GM21515 (cell line): ENCODE measurements around the gene FAT4.

Experiments used
- ATAC-seq: cut with Tn5 transposase; IDR thresholded peaks from one replicate; pipeline ENCODE4 v1.9.1; 2021; ENCODE audit not compliant: unreplicated experiment

FAT4 gene

DNA sequence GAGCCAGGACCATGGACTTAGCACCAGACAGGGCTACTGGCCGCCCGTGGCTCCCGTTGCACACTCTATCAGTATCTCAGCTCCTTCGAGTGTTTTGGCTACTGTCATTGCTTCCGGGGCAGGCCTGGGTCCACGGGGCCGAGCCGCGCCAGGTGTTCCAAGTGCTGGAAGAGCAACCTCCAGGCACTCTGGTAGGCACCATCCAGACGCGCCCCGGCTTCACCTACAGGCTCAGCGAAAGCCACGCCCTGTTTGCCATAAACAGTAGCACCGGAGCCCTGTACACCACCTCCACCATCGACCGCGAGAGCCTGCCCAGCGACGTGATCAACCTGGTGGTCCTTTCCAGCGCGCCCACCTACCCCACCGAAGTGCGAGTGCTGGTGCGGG lies 1.6 kb downstream of the FAT4 start:
- no peak for ATAC-seq

- ATAC-seq, result no peak
These were observed 2.2 kb downstream of the FAT4 start for GRCh38 chr4:125316791-125317524.

GRCh38 chr4:125317525-125317877 lies 2.7 kb downstream of the FAT4 start:
- ATAC-seq, result no peak

DNA sequence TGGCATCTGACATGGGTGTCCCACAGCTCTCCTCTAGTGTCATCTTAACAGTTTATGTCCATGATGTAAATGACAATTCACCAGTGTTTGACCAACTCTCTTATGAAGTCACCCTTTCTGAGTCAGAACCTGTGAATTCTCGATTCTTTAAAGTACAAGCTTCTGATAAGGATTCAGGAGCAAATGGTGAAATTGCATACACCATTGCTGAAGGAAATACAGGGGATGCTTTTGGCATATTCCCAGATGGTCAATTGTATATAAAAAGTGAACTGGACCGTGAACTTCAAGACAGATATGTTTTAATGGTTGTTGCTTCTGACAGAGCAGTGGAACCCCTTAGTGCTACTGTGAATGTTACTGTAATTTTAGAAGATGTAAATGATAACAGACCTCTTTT lies 4.6 kb downstream of the FAT4 start:
- no peak for ATAC-seq

GRCh38 chr4:125321709-125322365 lies 7.1 kb downstream of the FAT4 start:
- no peak for ATAC-seq

DNA sequence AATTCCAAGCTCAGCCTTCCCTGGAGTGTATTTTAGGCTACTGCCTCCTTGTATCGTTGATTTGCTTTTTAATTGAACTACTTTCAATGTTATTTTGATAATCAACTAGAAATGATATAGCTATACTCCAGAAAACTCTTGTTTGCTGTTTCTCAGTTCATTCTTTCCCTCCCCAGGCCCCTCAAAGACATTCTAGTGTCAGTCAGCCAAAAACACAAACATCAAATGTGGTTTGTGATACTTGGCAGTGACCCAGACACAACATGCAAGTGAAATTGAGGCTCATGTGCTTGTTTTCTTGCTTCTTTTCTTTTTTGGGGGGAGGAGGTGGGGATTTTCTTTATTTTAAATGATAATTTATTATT lies 7.6 kb downstream of the FAT4 start:
- no peak for ATAC-seq

- no peak for ATAC-seq
These were observed 8.9 kb downstream of the FAT4 start for GRCh38 chr4:125323654-125324053.

- no peak for ATAC-seq
These were observed 11.0 kb downstream of the FAT4 start for GRCh38 chr4:125325733-125326132.

DNA sequence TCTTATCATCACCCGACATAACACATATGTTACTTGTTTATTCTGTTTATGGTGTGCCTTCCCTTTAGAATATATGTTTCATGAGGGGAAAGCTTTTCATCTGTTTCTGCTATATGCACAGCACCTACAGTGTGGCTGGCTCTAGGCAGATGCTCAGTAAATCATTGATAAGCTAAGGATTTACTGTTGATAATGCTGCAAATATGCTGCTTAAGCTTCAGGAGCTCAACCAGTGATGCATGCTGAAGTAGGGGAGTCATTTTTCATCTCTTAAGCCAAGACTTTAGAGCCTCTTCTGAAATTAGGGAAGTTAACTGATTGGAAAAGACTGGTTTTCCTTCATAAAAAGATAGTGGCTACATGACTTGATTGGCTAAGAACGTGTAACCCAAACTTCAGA lies 16.4 kb downstream of the FAT4 start:
- ATAC-seq, result no peak

DNA sequence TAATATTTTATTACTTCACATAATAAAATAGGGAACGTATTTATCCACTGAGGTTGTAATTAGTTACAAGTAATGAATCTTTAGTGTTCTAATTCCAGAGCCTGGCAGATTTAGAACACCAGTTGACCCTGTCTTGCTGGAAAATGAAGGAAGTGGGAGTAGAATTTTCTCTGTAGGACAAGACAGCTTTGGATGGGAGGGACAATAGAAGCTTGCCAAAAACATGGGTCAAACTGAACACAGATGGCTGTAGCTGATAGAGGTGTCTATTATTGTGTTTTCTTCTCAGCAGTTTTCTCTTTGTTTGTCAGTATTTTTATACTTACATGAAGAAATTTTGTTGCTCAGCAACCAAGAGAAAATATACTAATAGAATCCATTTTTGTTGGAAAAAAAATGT lies 20.2 kb downstream of the FAT4 start:
- ATAC-seq, result no peak

DNA sequence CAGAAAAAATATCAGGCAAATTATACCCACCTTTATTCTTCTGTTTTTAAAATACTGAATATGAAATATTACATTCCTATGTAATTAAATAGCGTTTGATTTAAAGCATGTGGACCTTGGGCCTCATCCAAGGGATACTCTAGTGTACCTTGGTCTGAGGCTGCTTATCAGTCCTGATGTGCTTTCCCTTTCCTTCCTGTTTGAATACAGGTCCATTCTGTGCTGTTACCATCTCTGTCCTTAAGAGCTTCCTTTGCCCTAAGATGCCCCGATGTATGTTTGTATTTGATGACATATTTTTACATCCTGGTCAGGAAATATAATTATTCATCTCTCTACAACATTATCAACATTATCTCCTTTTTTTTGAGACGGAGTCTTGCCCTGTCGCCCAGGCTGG lies 24.1 kb downstream of the FAT4 start:
- no peak for ATAC-seq

GRCh38 chr4:125344198-125344597 lies 29.4 kb downstream of the FAT4 start:
- ATAC-seq, result no peak

- no peak for ATAC-seq
These were observed 31.9 kb downstream of the FAT4 start for GRCh38 chr4:125346616-125347015.

GRCh38 chr4:125350470-125351135 lies 35.8 kb downstream of the FAT4 start:
- no peak for ATAC-seq

GRCh38 chr4:125352521-125352920 lies 37.8 kb downstream of the FAT4 start:
- no peak for ATAC-seq

- no peak for ATAC-seq
These were observed 38.4 kb downstream of the FAT4 start for GRCh38 chr4:125353131-125353530.

GRCh38 chr4:125355791-125356190 lies 41.0 kb downstream of the FAT4 start:
- no peak for ATAC-seq

- ATAC-seq, result no peak
These were observed 42.9 kb downstream of the FAT4 start for GRCh38 chr4:125357675-125358074.

DNA sequence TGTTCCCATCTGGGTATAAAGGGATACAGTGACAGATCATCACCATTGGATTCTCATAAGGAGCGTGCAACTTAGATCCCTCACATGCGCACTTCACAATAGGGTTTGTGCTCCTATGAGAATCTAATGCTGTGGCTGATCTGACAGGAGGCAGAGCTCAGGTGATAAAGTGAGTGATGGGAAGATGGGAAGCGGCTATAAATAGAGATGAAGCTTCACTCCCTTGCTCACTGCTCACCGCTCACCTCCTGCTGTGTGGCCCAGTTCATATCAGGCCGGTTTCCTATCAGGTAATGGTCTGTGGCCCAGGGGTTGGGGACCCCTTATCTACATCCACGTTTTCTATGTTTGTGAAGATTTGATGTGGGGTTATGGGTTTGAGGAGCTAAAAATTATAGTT lies 43.7 kb downstream of the FAT4 start:
- no peak for ATAC-seq

- no peak for ATAC-seq
These were observed 44.6 kb downstream of the FAT4 start for GRCh38 chr4:125359363-125359762.

GRCh38 chr4:125359960-125360634 lies 45.3 kb downstream of the FAT4 start:
- no peak for ATAC-seq

GRCh38 chr4:125360727-125361126 lies 46.0 kb downstream of the FAT4 start:
- ATAC-seq, result no peak
